ENCODE data around the gene CCZ1B. TPM values are rescaled to one million over a fixed set of nuclear protein-coding genes. Genes with fewer than 3 reads are reported as not detected.
"Not testable (repeated sequence)": the region's sequence is repeated elsewhere in the genome, so short reads cannot be mapped to it uniquely, and the experiment has no call there.

CCZ1B gene
- total RNA-seq, 1 experiment from 2014 or later = 35.8 TPM

GRCh38 chr7:6781581-6781980 lies 44.5 kb downstream of the CCZ1B start:
- in situ Hi-C loops (cut with HindIII; ENCODE audit: low sequenced_read_pairs); DNase-seq (ENCODE audit: low spot score): not testable (repeated sequence)

DNA sequence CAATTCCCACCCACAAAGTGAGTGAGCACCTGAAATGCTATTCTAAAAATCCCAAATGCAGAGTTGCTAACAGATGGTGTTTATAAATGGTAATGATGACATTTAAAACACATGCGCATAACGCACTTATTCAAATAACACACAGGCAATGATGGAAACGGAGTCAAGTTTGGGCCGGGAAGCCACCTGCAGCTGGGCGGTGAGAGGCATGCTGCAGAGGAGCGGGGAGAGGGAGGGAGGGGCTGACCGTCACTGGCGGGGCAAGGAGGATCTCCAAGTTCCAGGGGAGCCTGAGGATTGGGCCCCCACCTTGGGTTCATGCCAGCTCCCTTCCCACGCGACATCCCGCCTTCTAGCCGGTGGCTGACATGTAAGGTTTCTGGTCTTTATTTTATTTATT lies 64.9 kb downstream of the CCZ1B start:
- DNase-seq (ENCODE audit: low spot score); in situ Hi-C loops (cut with HindIII; ENCODE audit: low sequenced_read_pairs): not testable (repeated sequence)

DNA sequence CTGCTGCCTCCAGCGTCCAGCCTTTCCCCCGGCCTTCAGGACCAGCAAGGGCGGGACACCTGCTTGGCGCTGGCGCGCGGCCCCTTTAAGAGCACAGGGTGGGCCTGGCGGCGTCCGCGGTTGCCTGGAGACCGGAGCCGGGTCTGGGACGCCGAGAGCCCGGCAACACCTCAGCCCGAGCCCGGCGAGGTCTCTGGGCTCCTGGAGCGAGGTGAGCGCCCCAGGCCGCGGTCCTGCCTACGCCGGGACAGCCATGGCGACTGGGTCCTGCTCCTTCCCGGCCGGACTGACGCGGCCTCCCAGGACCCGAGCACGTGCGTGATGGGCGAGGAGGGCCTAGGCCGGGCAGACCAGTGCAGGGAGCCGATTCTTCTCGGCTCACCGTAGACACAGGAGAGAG lies 72.1 kb downstream of the CCZ1B start, which contains the start of gene RSPH10B2:
RSPH10B2 (plus strand) TSS at position 140 of the 400 bp plus-strand sequence. CDS start 3,575 bp downstream, outside the sequence.
- in situ Hi-C loops (cut with HindIII; ENCODE audit: low sequenced_read_pairs); DNase-seq (ENCODE audit: low spot score): not testable (repeated sequence)

- in situ Hi-C loops (cut with HindIII; ENCODE audit: low sequenced_read_pairs); DNase-seq (ENCODE audit: low spot score): not testable (repeated sequence)
Observed at GRCh38 chr7:6750173-6750572, 75.9 kb downstream of the CCZ1B start.

- in situ Hi-C loops (cut with HindIII; ENCODE audit: low sequenced_read_pairs); DNase-seq (ENCODE audit: low spot score): not testable (repeated sequence)
Observed at GRCh38 chr7:6749335-6749734, 76.7 kb downstream of the CCZ1B start.

Other genes starting within 250 kb of the CCZ1B start
- 65.5 and 66.3 TPM in 2 replicates for gene ZDHHC4, start 248.8 kb downstream of the CCZ1B start, total RNA-seq (2014; rRNA removed; shearing (Covaris generic))
- 24.5 and 33.1 TPM in 2 replicates for gene INTS15, start 236.3 kb downstream of the CCZ1B start, total RNA-seq (2014; rRNA removed; shearing (Covaris generic))
- gene ZNF853, start 210.7 kb downstream of the CCZ1B start, total RNA-seq (2014; rRNA removed; shearing (Covaris generic)) = 12.1 and 16.6 TPM in 2 replicates
- gene ZNF316, start 189.0 kb downstream of the CCZ1B start, total RNA-seq (2014; rRNA removed; shearing (Covaris generic)) = 15.3 and 20.2 TPM in 2 replicates
- 12.0 and 12.8 TPM in 2 replicates for gene ZNF12, start 119.3 kb downstream of the CCZ1B start, total RNA-seq (2014; rRNA removed; shearing (Covaris generic))
- gene RSPH10B2, start 72.2 kb downstream of the CCZ1B start, total RNA-seq (2014; rRNA removed; shearing (Covaris generic)) = 0.80 and 6.6 TPM in 2 replicates